Measurements from ENCODE around the gene TUSC2. TPM values are rescaled to one million over a fixed set of nuclear protein-coding genes. Genes with fewer than 3 reads are reported as not detected.

Gene TUSC2
- total RNA-seq, 1 donor from 2014 or later = 16.7 TPM

DNA sequence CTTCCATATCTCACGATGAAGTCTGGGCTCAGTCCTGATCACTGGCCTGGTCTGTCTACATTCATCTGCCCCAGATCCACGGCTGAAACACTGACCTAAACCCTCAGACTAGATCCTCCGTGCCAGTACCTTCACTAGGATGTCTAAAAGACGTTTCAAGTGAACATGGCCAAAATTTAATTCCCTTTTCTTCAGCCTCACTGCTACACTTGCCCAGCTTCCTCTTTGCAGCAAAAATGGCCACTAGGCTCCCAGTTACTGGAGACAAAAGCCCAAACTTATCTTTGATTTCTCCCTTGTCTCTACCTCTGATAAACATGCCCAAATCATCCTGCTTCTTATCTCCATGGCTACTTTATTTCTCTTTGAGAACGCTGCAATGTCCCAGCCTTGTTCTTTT is 10.9 kb upstream of the TUSC2 start:
- DNase-seq (ENCODE audit: low spot score in 2 of 2) = no peak
- FAIRE-seq = no peak

DNA sequence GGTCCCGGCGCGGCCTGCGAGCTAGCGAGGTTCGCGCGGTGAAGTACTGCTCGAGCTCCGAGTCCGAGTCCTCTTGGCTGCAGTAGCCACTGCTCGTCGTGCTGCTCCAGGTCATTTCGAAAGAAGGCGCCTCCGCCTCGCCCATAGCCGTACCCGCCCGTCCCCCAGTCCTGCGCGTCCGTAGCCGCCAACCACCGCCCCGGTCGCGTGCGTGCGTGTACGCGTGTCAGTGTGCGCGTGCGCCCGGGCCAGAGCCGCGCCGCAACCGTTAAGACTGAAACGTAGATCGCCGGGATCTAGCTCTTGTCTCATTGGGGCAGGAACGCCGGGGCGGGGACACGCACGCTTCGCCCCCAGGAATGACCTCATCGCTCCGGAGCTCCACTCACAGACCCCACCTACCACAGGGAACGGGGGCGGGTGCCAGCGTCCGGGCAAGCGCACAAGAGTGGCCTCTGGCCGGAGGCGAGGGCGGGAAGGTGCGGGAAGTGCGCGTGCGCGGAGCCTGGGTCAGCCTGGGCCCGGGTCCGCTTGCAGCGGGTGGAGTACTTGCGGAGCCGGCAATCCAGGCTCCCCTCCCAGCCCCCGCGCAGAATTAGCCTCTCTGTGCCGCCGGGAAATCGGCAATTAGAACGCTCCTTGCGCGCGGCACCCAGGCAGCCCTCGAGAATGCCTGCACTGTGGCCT is 9.3 kb upstream of the TUSC2 start:
- DNase-seq (ENCODE audit: low spot score in 2 of 2) (peak; percentile 99 to 100), FAIRE-seq (no peak)

DNA sequence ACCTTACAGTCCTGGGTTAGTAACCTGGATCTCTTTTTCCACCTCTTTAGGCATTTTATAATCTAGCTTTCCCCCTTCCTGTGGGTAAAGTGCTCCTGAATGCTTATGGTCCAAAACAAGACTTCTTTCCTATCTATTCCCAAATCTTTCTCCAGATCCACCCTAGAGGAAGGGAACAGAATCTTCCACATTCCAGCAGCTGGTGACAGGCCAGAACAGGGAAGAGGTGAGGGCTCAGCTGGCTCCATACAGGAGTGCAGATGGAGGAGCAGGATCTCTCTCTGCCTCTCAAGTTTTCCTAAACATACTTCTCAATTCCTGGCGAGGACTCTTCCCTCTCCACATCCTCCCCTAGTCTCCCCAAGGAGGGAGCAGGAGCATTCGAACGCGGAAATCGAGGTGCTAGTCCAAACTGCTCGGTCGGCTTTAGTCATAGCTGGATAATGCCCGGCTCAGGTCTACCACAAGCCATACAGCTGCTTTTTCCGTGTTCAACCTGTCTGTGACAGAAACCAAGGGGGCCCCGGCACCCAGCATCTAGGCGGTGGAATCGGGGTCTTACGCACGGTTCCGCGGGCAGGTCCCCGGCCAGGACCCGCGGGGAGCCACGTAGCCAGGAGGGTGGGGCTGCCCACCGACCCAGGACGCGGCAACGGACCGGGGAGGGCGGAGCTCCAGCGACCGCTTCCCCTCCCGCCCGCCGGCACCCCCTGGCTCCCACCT is 8.6 kb upstream of the TUSC2 start:
- FAIRE-seq (no peak), DNase-seq (ENCODE audit: low spot score in 2 of 2) (no peak)

- no peak for FAIRE-seq
- DNase-seq (ENCODE audit: low spot score in 2 of 2) = no peak
Observed at GRCh38 chr3:50334339-50335075, 6.5 kb upstream of the TUSC2 start.

DNA sequence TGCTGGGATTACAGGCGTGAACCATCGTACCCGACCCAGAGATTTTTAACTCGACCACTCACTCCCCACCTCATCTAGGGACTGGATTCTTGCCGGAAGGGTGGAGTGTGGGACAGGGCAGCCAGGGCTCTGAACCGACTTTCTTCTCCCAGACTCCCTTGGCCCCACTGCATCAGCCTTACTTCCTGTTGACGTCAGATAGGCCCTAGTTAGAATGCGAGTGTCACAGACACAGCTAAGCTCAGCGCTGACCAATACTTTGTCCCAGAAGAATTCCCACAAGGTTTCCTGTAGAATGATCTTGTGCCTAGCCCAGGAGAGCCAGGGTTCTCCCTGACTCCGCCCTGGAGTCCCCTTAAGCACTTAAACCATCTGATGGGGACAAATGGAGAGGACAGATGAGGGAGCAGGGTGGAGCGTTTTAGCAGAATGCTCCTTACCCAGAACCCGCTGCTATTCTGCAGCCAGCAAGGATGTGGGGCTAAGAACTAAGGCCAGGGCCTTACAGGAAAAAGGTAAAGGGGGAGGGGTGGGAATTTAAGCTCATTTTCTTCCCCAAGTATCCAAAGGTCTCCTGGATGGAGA is 5.8 kb upstream of the TUSC2 start:
- no peak for FAIRE-seq

GRCh38 chr3:50331364-50331907 is 3.4 kb upstream of the TUSC2 start:
- DNase-seq (ENCODE audit: low spot score in 2 of 2) = no peak
- FAIRE-seq = no peak

More for the DNA sequence above, 5.8 kb upstream of the TUSC2 start:
- DNase-seq (ENCODE audit: low spot score in 2 of 2) = peak in 1 of 2 donors; percentile 54

DNA sequence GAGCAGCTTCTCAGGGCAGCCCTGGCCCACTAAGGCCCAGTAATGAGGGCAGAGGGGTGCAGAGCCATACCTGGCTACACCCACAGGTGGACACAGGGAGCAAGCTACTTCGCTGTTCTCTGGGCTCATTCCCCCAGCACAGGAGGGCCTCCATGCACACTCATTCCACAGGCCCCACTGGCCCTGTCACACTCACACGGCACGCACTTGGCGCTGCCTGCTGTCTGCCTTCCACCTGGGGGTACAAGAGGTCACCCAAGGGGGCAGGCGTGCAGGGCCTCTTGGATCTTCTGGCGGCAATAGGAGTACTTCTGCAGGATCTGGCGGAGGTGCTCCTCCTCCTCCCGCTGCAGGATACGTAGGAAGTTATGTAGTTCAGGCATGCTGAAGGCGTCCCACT is 2.3 kb upstream of the TUSC2 start:
- FAIRE-seq (no peak), DNase-seq (ENCODE audit: low spot score in 2 of 2) (no peak)

DNA sequence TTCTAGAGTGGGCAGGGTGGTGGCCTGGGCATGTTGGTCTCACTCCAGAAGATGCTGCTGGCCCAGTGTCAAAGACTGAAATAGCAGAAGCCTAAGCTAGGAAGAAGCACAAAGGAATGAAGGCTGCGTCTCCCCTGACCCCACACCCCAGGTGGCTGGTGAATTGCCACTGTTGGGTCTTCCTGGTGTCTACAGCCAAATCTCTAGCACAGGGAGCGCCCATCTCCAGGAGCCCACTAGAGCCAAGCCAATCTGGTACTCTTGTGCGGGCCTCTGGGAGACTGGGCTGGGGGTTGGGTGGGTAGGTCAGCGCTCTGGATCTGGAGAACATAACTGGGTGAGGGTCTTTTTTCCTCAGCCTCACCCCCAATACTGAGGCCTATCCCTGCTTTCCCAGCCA is 894 bp downstream of the TUSC2 start:
- no peak for FAIRE-seq
- DNase-seq (ENCODE audit: low spot score in 2 of 2) = no peak

DNA sequence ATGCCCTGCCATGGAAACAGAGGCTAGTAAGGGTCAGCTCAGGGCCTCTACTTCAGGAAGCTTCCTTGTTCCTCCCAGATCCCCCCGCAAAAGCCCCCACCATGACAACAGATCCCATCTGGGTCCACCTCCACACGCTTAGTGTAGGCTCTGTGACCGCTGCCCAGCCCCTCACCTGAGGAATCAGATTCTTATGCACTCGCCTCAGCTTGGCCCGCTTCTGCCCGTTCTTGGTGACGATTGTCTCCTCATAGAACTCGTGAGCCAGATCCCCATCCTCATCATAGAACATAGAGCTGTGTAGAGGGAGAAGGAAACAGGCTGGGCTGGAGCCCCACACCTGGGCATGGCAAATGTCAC is 1.9 kb downstream of the TUSC2 start:
- FAIRE-seq = no peak
- no peak for DNase-seq (ENCODE audit: low spot score in 2 of 2)

DNA sequence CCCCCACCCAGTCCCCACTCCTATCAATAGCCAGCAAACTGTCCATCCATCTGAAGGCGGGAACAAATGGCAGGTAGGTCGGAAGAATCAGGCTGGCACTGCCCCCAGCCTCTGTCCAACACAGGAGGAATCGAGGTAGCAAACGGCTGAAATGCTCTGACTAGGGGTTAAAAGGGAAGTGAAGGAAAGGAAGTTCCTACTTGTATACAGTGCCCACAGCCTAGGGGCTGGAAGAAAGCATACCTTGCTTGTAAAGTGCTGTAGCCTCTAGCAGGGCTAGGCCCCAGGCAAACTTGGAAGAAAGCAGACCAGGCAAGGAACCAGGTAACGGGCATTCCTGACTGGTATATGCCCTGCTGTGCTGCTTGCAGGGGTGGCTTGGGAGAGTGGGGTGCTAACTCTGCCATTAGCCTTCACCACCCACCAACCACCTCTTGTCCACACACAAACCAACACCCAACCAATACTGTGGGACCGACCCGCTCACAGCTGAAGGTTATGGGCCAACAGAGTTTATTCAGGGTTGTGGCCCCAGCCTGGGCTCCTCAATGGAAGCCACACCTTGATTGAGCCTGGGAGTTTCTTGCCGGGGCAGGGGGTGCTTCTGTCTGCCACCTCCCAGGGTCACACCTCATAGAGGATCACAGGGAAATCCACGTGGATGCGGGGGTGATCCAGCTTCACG is 2.4 kb downstream of the TUSC2 start:
- FAIRE-seq (no peak), DNase-seq (ENCODE audit: low spot score in 2 of 2) (no peak)

DNA sequence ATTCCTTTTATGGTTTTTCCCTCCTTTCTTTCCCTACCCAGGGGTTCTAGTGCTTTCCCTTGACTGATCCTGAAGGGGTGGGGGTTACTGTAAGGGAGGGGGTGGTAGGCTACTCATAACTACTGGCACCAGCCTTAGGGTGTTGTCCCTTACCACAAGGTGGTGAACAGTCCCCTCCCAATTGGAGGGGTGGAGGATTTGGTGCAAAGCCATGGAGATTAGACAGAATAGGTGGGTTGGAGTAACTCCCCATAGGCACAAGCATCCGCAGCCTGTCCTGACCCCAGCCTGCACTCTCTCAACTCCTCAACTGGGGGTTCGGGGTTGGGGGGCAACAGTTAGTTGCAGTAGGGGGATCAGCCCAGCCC is 2.9 kb downstream of the TUSC2 start:
- DNase-seq (ENCODE audit: low spot score in 2 of 2) (no peak), FAIRE-seq (no peak)

DNA sequence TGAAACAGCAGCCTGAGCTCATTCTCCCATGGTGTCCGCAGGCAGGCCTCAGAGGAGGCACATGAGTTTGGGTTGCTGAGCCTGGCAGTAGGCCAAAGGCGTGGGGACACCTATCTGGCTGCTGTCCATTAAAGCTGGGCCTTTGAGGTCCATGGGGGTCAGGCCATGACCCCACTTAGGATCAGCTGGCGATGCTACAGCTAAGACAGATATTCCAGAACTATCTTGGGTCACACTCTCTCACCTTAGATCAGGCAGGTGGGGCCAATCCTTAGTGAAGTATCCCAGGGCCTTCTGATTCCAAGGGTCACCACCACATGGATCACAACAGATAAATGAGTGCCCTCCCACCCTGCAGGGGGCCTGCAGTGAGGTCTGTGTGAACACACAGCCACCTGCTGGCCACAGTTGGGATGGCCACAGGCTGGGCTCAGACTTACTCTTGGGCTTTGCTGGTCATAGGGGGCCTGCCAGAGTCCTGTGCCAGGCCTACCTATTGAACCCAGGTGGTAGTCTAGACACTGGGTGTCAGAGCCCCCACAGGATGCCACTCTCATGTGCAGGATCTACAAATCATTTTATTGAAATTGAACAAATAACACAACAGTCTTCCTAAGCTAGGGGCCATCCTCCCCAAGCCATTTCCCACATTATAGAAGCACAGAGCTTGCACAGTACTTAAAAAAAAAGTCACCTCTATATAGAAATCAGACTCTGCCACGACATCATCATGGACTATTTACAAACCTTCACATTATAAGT is 3.5 kb downstream of the TUSC2 start:
- DNase-seq (ENCODE audit: low spot score in 2 of 2) = peak; percentile 79
- no peak for FAIRE-seq

DNA sequence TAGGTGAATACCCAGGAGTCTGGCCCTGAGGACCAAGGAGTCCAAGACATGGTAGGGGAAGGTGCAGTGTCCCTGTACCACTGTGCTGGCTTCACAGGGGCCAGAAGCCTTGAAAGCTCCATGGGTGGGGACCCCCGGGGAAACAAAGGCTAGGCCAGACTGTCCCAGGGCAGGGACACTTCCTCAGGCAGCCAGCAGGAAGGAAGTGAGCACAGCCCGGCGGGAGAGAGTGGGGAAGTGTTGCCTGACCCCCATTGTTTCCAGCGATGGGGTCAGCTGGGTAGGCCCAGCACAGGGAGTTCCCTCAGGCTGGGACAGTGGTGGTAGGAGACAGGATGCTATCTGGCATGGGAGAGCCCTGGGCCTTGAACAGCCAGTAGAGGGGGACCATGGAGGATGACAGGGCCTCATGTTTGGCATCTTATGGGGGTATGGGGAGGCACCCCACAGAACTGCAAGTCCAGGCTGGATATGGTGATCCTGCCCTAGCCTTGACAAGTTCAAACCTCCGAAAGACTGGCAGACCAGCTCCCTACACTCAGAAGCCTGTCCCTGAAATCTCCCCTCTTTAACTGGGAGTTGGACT is 4.3 kb downstream of the TUSC2 start:
- FAIRE-seq (no peak), DNase-seq (ENCODE audit: low spot score in 2 of 2) (no peak)

DNA sequence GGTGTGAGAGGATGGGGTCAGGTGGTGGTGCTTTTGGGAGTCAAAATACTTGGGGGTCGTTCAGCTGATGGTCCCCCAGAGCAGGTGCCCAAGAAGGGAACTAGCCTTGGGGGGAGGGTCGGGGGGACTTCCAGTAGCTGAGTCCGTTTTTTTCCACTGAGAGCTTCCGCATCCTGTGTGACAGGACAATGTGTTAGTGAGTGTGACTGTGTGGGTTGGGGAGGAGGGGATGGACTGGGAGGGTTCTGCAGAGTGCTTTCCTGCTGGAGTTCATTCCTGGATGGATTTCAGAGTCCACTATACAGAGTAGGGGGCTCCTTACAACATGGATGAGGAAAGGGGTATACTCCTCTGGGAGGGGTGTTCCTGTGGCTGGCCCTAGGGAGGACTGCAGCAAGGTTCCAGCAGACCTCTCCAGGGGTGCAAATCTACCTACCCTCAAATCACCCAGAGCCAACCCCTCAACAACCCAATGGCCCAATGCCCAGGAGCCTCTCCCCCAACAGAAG is 4.9 kb downstream of the TUSC2 start:
- DNase-seq (ENCODE audit: low spot score in 2 of 2) (no peak), FAIRE-seq (no peak)

- DNase-seq (ENCODE audit: low spot score in 2 of 2) = no peak
- FAIRE-seq = no peak
Observed at GRCh38 chr3:50322386-50323091, 5.5 kb downstream of the TUSC2 start, which contains the start of gene HYAL2. Gene HYAL2, minus strand, starts transcription at chr3:50322745. Its CDS starts 2,256 bp downstream, at chr3:50320489.

- DNase-seq (ENCODE audit: low spot score in 2 of 2) (no peak), FAIRE-seq (no peak)
Observed at GRCh38 chr3:50322115-50322385, 6.0 kb downstream of the TUSC2 start.

DNA sequence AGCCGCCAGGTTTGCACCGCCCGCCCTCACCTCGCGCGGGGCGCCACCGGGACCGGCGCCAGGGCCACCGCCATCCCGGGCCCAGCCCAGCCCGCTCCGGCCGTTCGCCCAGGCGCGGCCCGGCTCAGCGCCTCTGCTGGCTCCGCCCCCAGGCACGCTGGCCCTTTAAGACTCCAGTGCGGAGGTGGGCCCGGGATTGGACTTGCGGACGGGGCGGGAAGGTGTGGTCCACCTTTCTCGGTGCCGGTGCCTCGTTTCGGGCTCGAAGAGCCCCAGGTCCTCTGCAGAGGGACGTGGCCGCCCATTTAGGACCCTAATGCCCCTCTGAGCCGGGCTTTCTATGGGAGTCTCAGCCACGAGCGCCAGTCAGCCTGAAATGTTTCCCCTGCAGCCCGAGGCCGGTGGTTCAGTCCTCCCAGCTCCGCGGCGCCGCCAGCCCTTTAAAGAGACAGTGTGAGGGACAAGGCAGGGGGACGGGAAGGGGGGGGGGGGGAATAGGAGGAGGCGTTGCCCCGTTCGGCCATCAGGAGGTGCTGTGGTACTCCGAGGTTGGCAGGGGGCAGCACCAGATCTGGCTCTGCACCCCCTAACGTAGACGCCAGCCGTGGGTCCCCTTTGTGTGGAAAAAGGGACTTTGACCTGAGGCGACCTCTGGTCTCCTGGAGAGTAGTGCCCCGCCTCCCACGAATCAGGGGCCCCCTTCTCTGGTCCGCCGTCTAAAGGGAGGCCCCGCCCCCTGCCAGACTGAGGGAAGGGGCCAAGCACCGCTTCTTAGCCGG is 6.5 kb downstream of the TUSC2 start:
- FAIRE-seq = no peak
- DNase-seq (ENCODE audit: low spot score in 2 of 2) = peak; percentile 90 to 91

DNA sequence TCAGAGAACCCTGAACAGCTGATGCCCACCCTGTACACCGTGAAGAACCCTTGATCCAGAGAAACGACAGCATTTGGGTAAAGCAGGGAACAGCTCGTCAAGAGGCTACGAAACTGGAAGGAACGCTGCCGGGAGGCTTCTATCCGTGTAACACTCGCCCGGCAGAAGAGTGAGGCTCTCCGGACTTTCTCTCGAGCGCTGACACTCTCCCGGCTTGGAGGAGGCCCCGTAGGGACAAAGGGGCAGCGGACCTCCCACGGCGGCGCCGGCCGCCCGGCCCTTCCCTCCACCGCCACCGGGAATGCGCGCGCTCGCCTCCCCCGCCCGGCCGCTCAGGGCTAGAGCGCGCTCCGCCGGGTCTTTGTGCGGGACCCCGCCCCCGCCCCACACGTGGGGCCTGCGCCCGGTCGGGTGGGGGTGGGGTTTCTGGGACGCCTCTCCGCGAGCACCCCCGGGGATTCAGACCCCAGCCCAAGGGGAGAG is 7.1 kb downstream of the TUSC2 start:
- peak; percentile 88 to 91 for DNase-seq (ENCODE audit: low spot score in 2 of 2)
- no peak for FAIRE-seq

Data from frontal cortex (tissue), 4 donors.